NCI-H69 (cell line): Measurements from ENCODE around the gene CDCA5.

Experiments used
- DNase-seq: peaks from one replicate; lab custom pipeline; 2025; lab: John Stamatoyannopoulos, UW

Gene CDCA5

GRCh38 chr11:65083834-65084597 is at the start of gene CDCA5, which contains the start of gene ZFPL1:
CDCA5 (minus strand) TSS chr11:65084040; CDS start chr11:65083978, 62 bp downstream.
ZFPL1 (plus strand) TSS chr11:65084222; CDS start chr11:65084699, 477 bp downstream.
- peak; percentile 98 for DNase-seq

- peak; percentile 46 for DNase-seq
Measured at GRCh38 chr11:65132988-65133700, 49.3 kb upstream of the CDCA5 start.

GRCh38 chr11:65132238-65132987 is 48.6 kb upstream of the CDCA5 start:
- DNase-seq, result no peak

GRCh38 chr11:65131895-65132237 is 48.0 kb upstream of the CDCA5 start:
- DNase-seq, result no peak

GRCh38 chr11:65131417-65131776 is 47.6 kb upstream of the CDCA5 start:
- DNase-seq, result no peak

GRCh38 chr11:65130631-65131416 is 47.0 kb upstream of the CDCA5 start:
- no peak for DNase-seq

GRCh38 chr11:65129649-65130441 is 46.0 kb upstream of the CDCA5 start:
- no peak for DNase-seq

GRCh38 chr11:65128182-65129145 is 44.6 kb upstream of the CDCA5 start:
- no peak for DNase-seq

GRCh38 chr11:65127473-65128181 is 43.8 kb upstream of the CDCA5 start:
- DNase-seq, result no peak

- no peak for DNase-seq
Measured at GRCh38 chr11:65126624-65127274, 42.9 kb upstream of the CDCA5 start.

GRCh38 chr11:65125197-65126056 is 41.6 kb upstream of the CDCA5 start:
- DNase-seq, result no peak

- DNase-seq, result no peak
Measured at GRCh38 chr11:65124480-65125196, 40.8 kb upstream of the CDCA5 start.

GRCh38 chr11:65121865-65122696 is 38.2 kb upstream of the CDCA5 start, which contains the start of the genes FAU and MRPL49:
FAU (minus strand) TSS chr11:65122134; CDS start chr11:65121813, 321 bp downstream.
MRPL49 (plus strand) TSS chr11:65122321; CDS start chr11:65122347, 26 bp downstream.
- DNase-seq, result peak; percentile 99

- peak; percentile 35 for DNase-seq
Measured at GRCh38 chr11:65121447-65121864, 37.6 kb upstream of the CDCA5 start.

- DNase-seq, result no peak
Measured at GRCh38 chr11:65120831-65121230, 37.0 kb upstream of the CDCA5 start.

GRCh38 chr11:65119670-65119995 is 35.8 kb upstream of the CDCA5 start:
- DNase-seq, result no peak
